Fibroblast of skin of back (primary cell): Measurements from ENCODE around the gene PCDHGB4.
A peak's percentile ranks its signal among the peaks of the same experiment; 100 is the strongest.
"Not testable (repeated sequence)": the region's sequence is repeated elsewhere in the genome, so short reads cannot be mapped to it uniquely, and the experiment has no call there.

Experiments used
- DNase-seq: peaks from one replicate; pipeline ENCODE4 v3.0.0-alpha.2; 2013

PCDHGB4 gene

GRCh38 chr5:141366016-141366896, 21.2 kb upstream of the PCDHGB4 start:
- no peak for DNase-seq

GRCh38 chr5:141369994-141370848, 17.3 kb upstream of the PCDHGB4 start, which contains the start of gene PCDHGB3:
PCDHGB3 (plus strand) TSS chr5:141370242; CDS start chr5:141370395, 153 bp downstream.
- peak; percentile 69 for DNase-seq

- DNase-seq, result no peak
Measured at GRCh38 chr5:141371572-141372475, 15.7 kb upstream of the PCDHGB4 start.

- DNase-seq, result peak; percentile 55
Measured at GRCh38 chr5:141373673-141374317, 13.7 kb upstream of the PCDHGB4 start, which contains the start of gene PCDHGA6. PCDHGA6 (plus strand) TSS chr5:141373891; CDS start chr5:141374084, 193 bp downstream.

GRCh38 chr5:141374627-141375026, 12.9 kb upstream of the PCDHGB4 start:
- no peak for DNase-seq

GRCh38 chr5:141375444-141376155, 11.9 kb upstream of the PCDHGB4 start:
- not testable (repeated sequence) for DNase-seq

- peak; percentile 55 for DNase-seq
Measured at GRCh38 chr5:141382469-141383294, 4.8 kb upstream of the PCDHGB4 start, which contains the start of gene PCDHGA7. PCDHGA7 (plus strand) TSS chr5:141382742; CDS start chr5:141382900, 158 bp downstream.

GRCh38 chr5:141383345-141383744, 4.2 kb upstream of the PCDHGB4 start:
- no peak for DNase-seq

GRCh38 chr5:141384471-141385267, 2.8 kb upstream of the PCDHGB4 start:
- DNase-seq, result no peak

- no peak for DNase-seq
Measured at GRCh38 chr5:141388661-141389060, 1.2 kb downstream of the PCDHGB4 start.

GRCh38 chr5:141389153-141390042, 1.9 kb downstream of the PCDHGB4 start:
- DNase-seq, result no peak

- peak; percentile 35 for DNase-seq
Measured at GRCh38 chr5:141392429-141393198, 5.1 kb downstream of the PCDHGB4 start, which contains the start of gene PCDHGA8. PCDHGA8 (plus strand) TSS chr5:141392633; CDS start chr5:141392814, 181 bp downstream.

GRCh38 chr5:141393267-141393666, 5.8 kb downstream of the PCDHGB4 start:
- DNase-seq, result no peak

GRCh38 chr5:141394401-141395187, 7.1 kb downstream of the PCDHGB4 start:
- DNase-seq, result not testable (repeated sequence)

- peak; percentile 68 for DNase-seq
Measured at GRCh38 chr5:141397756-141398551, 10.5 kb downstream of the PCDHGB4 start, which contains the start of gene PCDHGB5. PCDHGB5 (plus strand) TSS chr5:141397947; CDS start chr5:141398128, 181 bp downstream.
